ENCODE results near the gene ZDHHC9.
"Not testable (repeated sequence)": the region's sequence is repeated elsewhere in the genome, so short reads cannot be mapped to it uniquely, and the experiment has no call there.

ZDHHC9 gene

GRCh38 chrX:129843459-129844306, at the start of gene ZDHHC9:
Gene ZDHHC9, minus strand, starts transcription at chrX:129843886. Its CDS starts 1,941 bp downstream, at chrX:129841945.
- in situ Hi-C loops (cut with MboI; ENCODE audit: low sequenced_read_pairs), result no loop called here

GRCh38 chrX:129877401-129877800, 33.7 kb upstream of the ZDHHC9 start:
- in situ Hi-C loops (cut with MboI; ENCODE audit: low sequenced_read_pairs), result no loop called here

GRCh38 chrX:129876771-129877305, 33.2 kb upstream of the ZDHHC9 start:
- in situ Hi-C loops (cut with MboI; ENCODE audit: low sequenced_read_pairs), result no loop called here

GRCh38 chrX:129875669-129876068, 32.0 kb upstream of the ZDHHC9 start:
- in situ Hi-C loops (cut with MboI; ENCODE audit: low sequenced_read_pairs), result no loop called here

GRCh38 chrX:129872524-129872923, 28.8 kb upstream of the ZDHHC9 start:
- in situ Hi-C loops (cut with MboI; ENCODE audit: low sequenced_read_pairs), result no loop called here

- in situ Hi-C loops (cut with MboI; ENCODE audit: low sequenced_read_pairs), result not testable (repeated sequence)
Observed at GRCh38 chrX:129866321-129866720, 22.6 kb upstream of the ZDHHC9 start.

GRCh38 chrX:129859134-129859533, 15.4 kb upstream of the ZDHHC9 start:
- in situ Hi-C loops (cut with MboI; ENCODE audit: low sequenced_read_pairs), result not testable (repeated sequence)

- in situ Hi-C loops (cut with MboI; ENCODE audit: low sequenced_read_pairs), result not testable (repeated sequence)
Observed at GRCh38 chrX:129851825-129852224, 8.1 kb upstream of the ZDHHC9 start.

- in situ Hi-C loops (cut with MboI; ENCODE audit: low sequenced_read_pairs), result no loop called here
Observed at GRCh38 chrX:129846716-129847115, 3.0 kb upstream of the ZDHHC9 start.

- in situ Hi-C loops (cut with MboI; ENCODE audit: low sequenced_read_pairs), result no loop called here
Observed at GRCh38 chrX:129845616-129846190, 2.0 kb upstream of the ZDHHC9 start.

- in situ Hi-C loops (cut with MboI; ENCODE audit: low sequenced_read_pairs), result no loop called here
Observed at GRCh38 chrX:129843209-129843458, 552 bp downstream of the ZDHHC9 start.

- in situ Hi-C loops (cut with MboI; ENCODE audit: low sequenced_read_pairs), result no loop called here
Observed at GRCh38 chrX:129842510-129843208, 1.0 kb downstream of the ZDHHC9 start.

GRCh38 chrX:129840344-129840743, 3.3 kb downstream of the ZDHHC9 start:
- in situ Hi-C loops (cut with MboI; ENCODE audit: low sequenced_read_pairs), result no loop called here

GRCh38 chrX:129836827-129837226, 6.9 kb downstream of the ZDHHC9 start:
- in situ Hi-C loops (cut with MboI; ENCODE audit: low sequenced_read_pairs), result no loop called here

GRCh38 chrX:129833153-129833990, 10.3 kb downstream of the ZDHHC9 start:
- in situ Hi-C loops (cut with MboI; ENCODE audit: low sequenced_read_pairs), result no loop called here

GRCh38 chrX:129831091-129831885, 12.4 kb downstream of the ZDHHC9 start:
- in situ Hi-C loops (cut with MboI; ENCODE audit: low sequenced_read_pairs), result no loop called here

GRCh38 chrX:129830494-129830893, 13.2 kb downstream of the ZDHHC9 start:
- in situ Hi-C loops (cut with MboI; ENCODE audit: low sequenced_read_pairs), result no loop called here

- in situ Hi-C loops (cut with MboI; ENCODE audit: low sequenced_read_pairs), result no loop called here
Observed at GRCh38 chrX:129825746-129826505, 17.8 kb downstream of the ZDHHC9 start.

GRCh38 chrX:129824620-129825019, 19.1 kb downstream of the ZDHHC9 start:
- in situ Hi-C loops (cut with MboI; ENCODE audit: low sequenced_read_pairs), result no loop called here
